Stimulated activated naive CD4-positive, alpha-beta T cell treated with Interleukin-2 at 50 U/mL for 16 hours (primary cell): ENCODE measurements around the gene COCH.
"Not testable (repeated sequence)": the region's sequence is repeated elsewhere in the genome, so short reads cannot be mapped to it uniquely, and the experiment has no call there.

Experiments used
- DNase-seq: peaks from one replicate; lab custom pipeline; 2025; lab: John Stamatoyannopoulos, UW

COCH gene

GRCh38 chr14:30875788-30876053 is 1.4 kb downstream of the COCH start:
- DNase-seq, result no peak

- DNase-seq, result no peak
Measured at GRCh38 chr14:30876692-30877091, 2.3 kb downstream of the COCH start.

- DNase-seq, result no peak
Measured at GRCh38 chr14:30882431-30882830, 8.1 kb downstream of the COCH start.

GRCh38 chr14:30883508-30884294 is 9.3 kb downstream of the COCH start:
- DNase-seq, result no peak

GRCh38 chr14:30884901-30885300 is 10.5 kb downstream of the COCH start:
- no peak for DNase-seq

- DNase-seq, result no peak
Measured at GRCh38 chr14:30885840-30886740, 11.7 kb downstream of the COCH start.

GRCh38 chr14:30888480-30889243 is 14.3 kb downstream of the COCH start:
- DNase-seq, result no peak

GRCh38 chr14:30889244-30889594 is 14.9 kb downstream of the COCH start:
- no peak for DNase-seq

- DNase-seq, result no peak
Measured at GRCh38 chr14:30893819-30894218, 19.5 kb downstream of the COCH start.

GRCh38 chr14:30894923-30895515 is 20.7 kb downstream of the COCH start:
- no peak for DNase-seq

- DNase-seq, result no peak
Measured at GRCh38 chr14:30896435-30896834, 22.1 kb downstream of the COCH start.

GRCh38 chr14:30897121-30897520 is 22.8 kb downstream of the COCH start:
- DNase-seq, result not testable (repeated sequence)

- DNase-seq, result no peak
Measured at GRCh38 chr14:30903285-30904124, 29.1 kb downstream of the COCH start.

GRCh38 chr14:30906752-30907658 is 32.6 kb downstream of the COCH start:
- DNase-seq, result no peak

GRCh38 chr14:30907659-30908057 is 33.3 kb downstream of the COCH start:
- no peak for DNase-seq

GRCh38 chr14:30908826-30909225 is 34.5 kb downstream of the COCH start:
- no peak for DNase-seq

GRCh38 chr14:30914812-30915211 is 40.5 kb downstream of the COCH start:
- DNase-seq, result no peak

GRCh38 chr14:30915596-30915995 is 41.2 kb downstream of the COCH start:
- DNase-seq, result no peak

GRCh38 chr14:30921305-30921704 is 46.9 kb downstream of the COCH start:
- DNase-seq, result no peak

- DNase-seq, result no peak
Measured at GRCh38 chr14:30921788-30922187, 47.4 kb downstream of the COCH start.
